ENCODE results near the gene WDR37.

Gene WDR37

DNA sequence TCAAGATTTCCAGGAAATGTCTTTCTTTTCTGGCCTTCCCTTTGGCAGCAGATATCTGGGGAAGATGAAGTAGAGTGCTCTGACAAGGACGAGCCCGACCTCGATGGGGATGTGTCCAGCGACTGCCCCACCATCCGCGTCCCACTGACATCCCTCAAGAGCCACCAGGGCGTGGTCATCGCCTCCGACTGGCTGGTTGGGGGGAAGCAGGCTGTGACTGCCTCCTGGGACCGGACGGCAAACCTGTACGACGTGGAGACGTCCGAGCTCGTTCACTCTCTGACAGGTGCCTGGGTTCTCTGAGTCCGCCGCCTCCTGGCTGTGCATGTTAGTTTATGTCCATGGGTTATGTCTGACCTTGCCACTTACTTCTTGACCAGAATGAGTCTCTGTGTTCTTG is 47.4 kb downstream of the WDR37 start:
- peaks cover 12% of the 10 kb centered on the region for H3K4me1 ChIP-seq (ENCODE audit: control insufficient read depth, insufficient read depth, low read length, unreplicated experiment)
- no peak overlapping the region for H3K4me3 ChIP-seq (ENCODE audit: low read depth, low read length)
- H3K27ac ChIP-seq (ENCODE audit: low read depth, low read length): no peak overlapping the region
- peaks cover 19% of the 10 kb centered on the region; the same call in 1 of the 2 replicates for H3K36me3 ChIP-seq (ENCODE audit: insufficient read depth, low read length)
- no peaks in the 10 kb centered on the region for H3K27me3 ChIP-seq (ENCODE audit: insufficient read depth, low read length)
- H2AFZ ChIP-seq (ENCODE audit: low read length, unreplicated experiment): no peak overlapping the region
- H3K79me2 ChIP-seq (ENCODE audit: control insufficient read depth, insufficient read depth, low read length, unreplicated experiment): no peaks in the 10 kb centered on the region

DNA sequence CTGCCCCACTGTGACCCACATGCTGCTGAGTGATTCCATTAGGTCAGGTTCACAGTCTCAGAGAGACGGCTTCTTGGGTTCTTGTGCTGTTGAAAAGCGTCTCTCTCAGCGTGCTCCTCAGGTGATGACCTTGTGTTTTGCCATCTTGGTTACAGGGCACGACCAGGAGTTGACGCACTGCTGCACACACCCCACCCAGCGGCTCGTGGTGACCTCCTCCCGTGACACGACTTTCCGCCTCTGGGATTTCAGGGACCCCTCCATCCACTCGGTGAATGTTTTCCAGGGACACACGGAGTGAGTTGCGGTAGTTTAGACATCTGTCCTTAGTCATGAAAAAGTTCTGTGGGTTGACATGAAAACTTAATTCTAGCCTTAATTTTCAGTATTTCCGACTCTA is 48.8 kb downstream of the WDR37 start:
- Histone ChIP-seq H3K4me3 (ENCODE audit: low read depth, low read length) (no peak overlapping the region), H3K4me1 (ENCODE audit: control insufficient read depth, insufficient read depth, low read length, unreplicated experiment) (peaks cover 16% of the 10 kb centered on the region), H3K79me2 (ENCODE audit: control insufficient read depth, insufficient read depth, low read length, unreplicated experiment) (no peaks in the 10 kb centered on the region), H3K36me3 (ENCODE audit: insufficient read depth, low read length) (peaks cover 28% of the 10 kb centered on the region; the same call in 1 of the 2 replicates), H3K27ac (ENCODE audit: low read depth, low read length) (no peak overlapping the region), H3K27me3 (ENCODE audit: insufficient read depth, low read length) (no peaks in the 10 kb centered on the region), H2AFZ (ENCODE audit: low read length, unreplicated experiment) (no peak overlapping the region)

DNA sequence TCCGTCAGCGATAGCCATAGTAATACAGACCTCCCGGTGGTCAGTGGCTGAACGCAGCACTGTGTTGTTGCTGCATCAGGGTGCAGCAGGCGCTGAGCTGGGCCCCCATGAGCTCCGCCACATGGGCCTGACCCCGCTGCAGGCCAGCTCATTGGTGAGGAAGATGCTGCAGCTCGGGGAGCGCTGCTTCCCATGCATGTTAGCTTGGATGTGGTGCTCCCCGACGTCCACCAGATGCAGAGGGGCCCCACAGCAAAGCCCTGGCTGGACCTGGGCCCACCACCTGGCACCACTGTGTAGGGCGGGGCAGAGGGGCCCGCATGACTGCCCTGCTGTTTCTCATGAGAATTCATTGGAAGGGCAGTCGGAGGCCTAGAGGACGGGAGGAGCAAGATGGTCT is 50.8 kb downstream of the WDR37 start:
- peaks cover 28% of the 10 kb centered on the region; the same call in 1 of the 2 replicates for H3K36me3 ChIP-seq (ENCODE audit: insufficient read depth, low read length)

DNA sequence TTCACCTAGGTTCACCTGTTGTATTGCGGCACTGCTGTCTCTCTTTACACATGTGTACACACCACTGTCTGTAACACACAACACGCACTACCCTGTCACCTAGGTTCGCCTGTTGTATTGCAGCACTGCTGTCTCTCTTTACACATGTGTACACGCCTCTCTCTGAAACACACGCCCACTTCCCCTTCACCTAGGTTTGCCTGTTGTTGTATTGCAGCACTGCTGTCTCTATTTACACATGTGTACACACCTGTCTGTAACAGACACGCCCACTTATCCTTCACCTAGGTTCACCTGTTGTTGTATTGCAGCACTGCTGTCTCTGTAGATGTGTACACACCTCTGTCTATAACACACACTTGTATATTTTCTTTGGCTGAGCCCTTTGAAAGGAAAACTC is 51.5 kb downstream of the WDR37 start:
- H3K27ac ChIP-seq (ENCODE audit: low read depth, low read length): no peak overlapping the region
- H3K4me3 ChIP-seq (ENCODE audit: low read depth, low read length): no peak overlapping the region
- peaks cover 15% of the 10 kb centered on the region for H3K4me1 ChIP-seq (ENCODE audit: control insufficient read depth, insufficient read depth, low read length, unreplicated experiment)
- H3K79me2 ChIP-seq (ENCODE audit: control insufficient read depth, insufficient read depth, low read length, unreplicated experiment): peaks cover 5% of the 10 kb centered on the region
- peaks cover 28% of the 10 kb centered on the region; the same call in 1 of the 2 replicates for H3K36me3 ChIP-seq (ENCODE audit: insufficient read depth, low read length)
- no peaks in the 10 kb centered on the region for H3K27me3 ChIP-seq (ENCODE audit: insufficient read depth, low read length)
- no peak overlapping the region for H2AFZ ChIP-seq (ENCODE audit: low read length, unreplicated experiment)

More for the DNA sequence above, 50.8 kb downstream of the WDR37 start:
- no peak overlapping the region for H2AFZ ChIP-seq (ENCODE audit: low read length, unreplicated experiment)
- H3K79me2 ChIP-seq (ENCODE audit: control insufficient read depth, insufficient read depth, low read length, unreplicated experiment): peaks cover 5% of the 10 kb centered on the region
- H3K27ac ChIP-seq (ENCODE audit: low read depth, low read length): no peak overlapping the region
- H3K4me3 ChIP-seq (ENCODE audit: low read depth, low read length): no peak overlapping the region
- no peaks in the 10 kb centered on the region for H3K27me3 ChIP-seq (ENCODE audit: insufficient read depth, low read length)
- H3K4me1 ChIP-seq (ENCODE audit: control insufficient read depth, insufficient read depth, low read length, unreplicated experiment): peaks cover 21% of the 10 kb centered on the region

DNA sequence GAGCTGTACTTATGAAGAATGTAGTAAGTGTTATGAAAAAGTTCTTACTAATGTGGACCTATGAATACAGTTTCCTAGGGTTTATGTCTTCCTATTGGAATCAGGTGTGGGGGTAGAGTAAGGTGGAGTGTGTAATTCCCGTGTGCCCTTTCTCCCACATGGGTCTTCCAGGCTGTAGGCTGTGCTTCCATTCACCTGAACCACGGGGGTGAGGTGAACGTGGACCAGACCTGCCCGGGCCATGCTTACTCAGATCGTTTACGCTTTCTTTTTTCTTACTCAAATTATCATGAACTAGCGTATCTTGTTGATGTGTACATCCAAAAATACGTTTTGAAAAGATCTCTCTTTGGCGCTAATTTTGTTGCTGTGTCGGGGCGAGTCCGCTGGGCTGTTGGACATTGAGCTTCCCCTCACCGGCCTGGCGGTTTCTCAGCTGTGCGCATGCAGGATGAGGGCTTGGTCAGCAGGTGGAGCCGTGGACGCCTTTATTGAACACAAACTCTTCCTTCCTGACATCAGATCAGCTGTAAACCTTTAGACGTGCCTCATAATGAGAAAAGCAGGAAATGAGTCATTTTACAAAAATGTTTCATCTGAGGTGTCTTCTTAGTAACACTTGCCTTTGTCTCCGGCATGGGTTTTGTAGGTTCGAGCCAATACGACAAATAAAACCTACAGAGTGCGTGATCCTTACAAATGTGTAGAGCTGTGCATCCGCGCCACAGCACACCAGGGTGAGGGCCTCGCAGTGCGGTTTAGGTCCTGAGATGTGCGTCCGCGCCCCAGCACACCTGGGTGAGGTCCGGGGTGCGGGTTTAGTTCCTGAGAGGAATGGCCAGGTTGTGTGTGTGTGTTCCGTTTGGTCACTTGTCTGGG is 53.8 kb downstream of the WDR37 start:
- peaks cover 16% of the 10 kb centered on the region; the same call in 1 of the 2 replicates for H3K36me3 ChIP-seq (ENCODE audit: insufficient read depth, low read length)
- H2AFZ ChIP-seq (ENCODE audit: low read length, unreplicated experiment): no peak overlapping the region
- H3K27ac ChIP-seq (ENCODE audit: low read depth, low read length): no peak overlapping the region
- H3K79me2 ChIP-seq (ENCODE audit: control insufficient read depth, insufficient read depth, low read length, unreplicated experiment): peaks cover 5% of the 10 kb centered on the region
- no peak overlapping the region for H3K4me3 ChIP-seq (ENCODE audit: low read depth, low read length)
- no peaks in the 10 kb centered on the region for H3K27me3 ChIP-seq (ENCODE audit: insufficient read depth, low read length)
- peaks cover 9% of the 10 kb centered on the region for H3K4me1 ChIP-seq (ENCODE audit: control insufficient read depth, insufficient read depth, low read length, unreplicated experiment)

DNA sequence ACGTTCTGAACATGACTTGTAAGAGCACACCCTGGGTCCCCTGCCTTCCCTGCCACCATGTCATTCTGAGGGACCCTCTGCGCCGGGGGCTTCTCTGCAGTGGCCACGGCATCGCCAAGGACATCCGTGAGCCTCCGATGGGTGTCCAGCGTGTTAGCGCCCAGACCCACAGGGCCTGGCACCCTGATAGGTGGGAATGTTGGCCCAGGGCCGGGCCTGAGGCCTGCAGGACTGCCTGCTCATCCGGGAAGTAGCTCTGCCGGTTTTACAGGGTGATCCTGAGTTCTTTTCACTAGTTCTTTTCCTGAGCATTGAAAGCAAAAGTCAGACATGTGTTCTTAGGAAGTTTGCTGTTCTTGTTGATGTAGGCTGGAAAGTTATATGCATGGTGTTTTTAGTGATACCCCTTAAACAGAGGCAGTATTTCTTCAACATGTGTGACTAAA is 54.5 kb downstream of the WDR37 start:
- H3K27ac ChIP-seq (ENCODE audit: low read depth, low read length): no peak overlapping the region
- H3K27me3 ChIP-seq (ENCODE audit: insufficient read depth, low read length): no peaks in the 10 kb centered on the region
- peaks cover 14% of the 10 kb centered on the region; the same call in 1 of the 2 replicates for H3K36me3 ChIP-seq (ENCODE audit: insufficient read depth, low read length)
- H3K79me2 ChIP-seq (ENCODE audit: control insufficient read depth, insufficient read depth, low read length, unreplicated experiment): peaks cover 5% of the 10 kb centered on the region
- H3K4me1 ChIP-seq (ENCODE audit: control insufficient read depth, insufficient read depth, low read length, unreplicated experiment): peaks cover 9% of the 10 kb centered on the region
- no peak overlapping the region for H2AFZ ChIP-seq (ENCODE audit: low read length, unreplicated experiment)
- H3K4me3 ChIP-seq (ENCODE audit: low read depth, low read length): no peak overlapping the region

DNA sequence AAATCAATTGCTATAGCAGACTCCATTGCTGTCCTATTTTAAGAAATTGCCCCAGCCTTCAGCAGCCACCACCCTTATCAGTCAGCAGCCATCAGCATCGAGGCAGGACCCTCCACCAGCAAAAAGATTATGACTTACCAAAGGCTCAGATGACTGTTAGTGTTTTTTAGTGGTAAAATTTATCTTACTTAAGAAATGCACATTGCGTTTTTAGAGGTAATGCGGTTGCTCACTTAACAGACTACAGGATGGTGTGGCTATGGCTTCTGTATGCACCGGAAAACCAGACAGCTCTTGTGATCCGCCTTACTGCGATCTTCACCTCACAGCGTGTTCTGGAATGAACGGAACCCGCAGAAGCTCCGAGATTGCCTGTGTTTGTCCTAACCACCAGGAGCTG is 58.1 kb downstream of the WDR37 start:
- H3K27ac ChIP-seq (ENCODE audit: low read depth, low read length): no peak overlapping the region
- no peak overlapping the region for H2AFZ ChIP-seq (ENCODE audit: low read length, unreplicated experiment)
- peaks cover 7% of the 10 kb centered on the region; the same call in 1 of the 2 replicates for H3K36me3 ChIP-seq (ENCODE audit: insufficient read depth, low read length)
- H3K4me3 ChIP-seq (ENCODE audit: low read depth, low read length): no peak overlapping the region
- H3K79me2 ChIP-seq (ENCODE audit: control insufficient read depth, insufficient read depth, low read length, unreplicated experiment): peaks cover 5% of the 10 kb centered on the region
- H3K4me1 ChIP-seq (ENCODE audit: control insufficient read depth, insufficient read depth, low read length, unreplicated experiment): peaks cover 9% of the 10 kb centered on the region
- no peaks in the 10 kb centered on the region for H3K27me3 ChIP-seq (ENCODE audit: insufficient read depth, low read length)

DNA sequence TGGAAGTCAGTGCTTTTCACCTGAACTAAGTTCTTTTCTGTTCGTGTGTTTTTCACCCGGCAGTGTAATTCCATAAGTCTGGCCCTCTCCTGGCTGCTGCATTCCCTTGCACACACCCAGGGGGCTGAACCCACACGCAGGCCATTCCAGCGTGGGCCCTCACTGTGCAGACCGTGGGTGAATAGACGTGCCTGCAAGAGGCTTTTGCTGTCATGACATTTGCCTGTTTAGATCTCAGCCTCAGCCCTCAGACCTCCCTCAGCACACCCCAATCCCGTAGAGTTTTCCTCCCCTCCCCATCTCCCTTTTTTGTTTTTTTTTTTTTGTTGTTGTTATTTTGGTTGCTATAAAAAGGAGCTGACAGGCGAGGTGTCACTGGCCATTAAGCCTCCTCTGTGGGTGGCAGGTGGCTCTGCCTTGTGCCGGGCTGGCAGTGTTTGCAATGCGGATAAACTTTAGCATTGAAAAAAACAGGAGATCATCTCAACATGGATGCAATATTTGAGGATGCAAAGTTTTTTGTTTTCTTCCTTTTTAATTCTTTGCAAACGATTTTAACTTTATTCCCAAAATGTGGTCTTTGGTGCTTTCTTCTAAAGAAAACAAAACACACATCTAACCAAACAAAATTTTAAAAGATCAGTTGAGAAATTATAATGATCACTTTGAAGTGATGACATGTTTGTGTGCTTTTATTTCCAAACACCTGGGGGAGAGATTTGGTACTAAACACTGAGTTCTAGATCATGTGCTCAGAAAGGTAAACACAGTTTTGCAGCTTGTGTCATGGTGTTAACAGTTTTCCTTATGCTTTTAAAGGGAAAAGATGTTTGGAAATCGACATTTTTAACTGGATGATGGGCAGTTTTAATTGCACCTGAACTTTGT is 58.8 kb downstream of the WDR37 start:
- H3K27ac ChIP-seq (ENCODE audit: low read depth, low read length): no peak overlapping the region
- H2AFZ ChIP-seq (ENCODE audit: low read length, unreplicated experiment): no peak overlapping the region
- no peak overlapping the region for H3K4me3 ChIP-seq (ENCODE audit: low read depth, low read length)
- peaks cover 4% of the 10 kb centered on the region for H3K4me1 ChIP-seq (ENCODE audit: control insufficient read depth, insufficient read depth, low read length, unreplicated experiment)
- H3K36me3 ChIP-seq (ENCODE audit: insufficient read depth, low read length): peaks cover 3% of the 10 kb centered on the region; the same call in 1 of the 2 replicates
- peaks cover 5% of the 10 kb centered on the region for H3K79me2 ChIP-seq (ENCODE audit: control insufficient read depth, insufficient read depth, low read length, unreplicated experiment)
- H3K27me3 ChIP-seq (ENCODE audit: insufficient read depth, low read length): no peaks in the 10 kb centered on the region

DNA sequence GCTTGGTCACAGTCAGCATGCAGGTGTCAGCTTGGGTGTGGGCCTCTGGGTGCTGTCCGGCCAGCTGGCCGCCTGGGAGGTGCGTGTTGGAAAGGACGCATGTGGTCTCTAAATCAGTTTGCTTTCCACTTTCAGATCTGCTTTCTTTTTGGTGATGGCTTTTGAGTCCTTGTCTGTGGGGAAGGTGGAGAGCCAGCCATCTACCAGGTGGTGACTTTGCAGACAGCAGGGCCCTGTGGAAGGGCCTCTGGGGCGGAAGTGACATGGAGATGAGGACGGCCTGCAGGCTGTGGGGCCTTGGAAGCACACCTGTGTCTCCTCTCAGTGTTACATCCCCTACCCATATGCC is 59.4 kb downstream of the WDR37 start:
- Histone ChIP-seq H3K79me2 (ENCODE audit: control insufficient read depth, insufficient read depth, low read length, unreplicated experiment) (peaks cover 5% of the 10 kb centered on the region), H2AFZ (ENCODE audit: low read length, unreplicated experiment) (no peak overlapping the region), H3K36me3 (ENCODE audit: insufficient read depth, low read length) (peaks cover 3% of the 10 kb centered on the region; the same call in 1 of the 2 replicates), H3K4me1 (ENCODE audit: control insufficient read depth, insufficient read depth, low read length, unreplicated experiment) (no peaks in the 10 kb centered on the region), H3K4me3 (ENCODE audit: low read depth, low read length) (no peak overlapping the region), H3K27me3 (ENCODE audit: insufficient read depth, low read length) (no peaks in the 10 kb centered on the region), H3K27ac (ENCODE audit: low read depth, low read length) (no peak overlapping the region)

DNA sequence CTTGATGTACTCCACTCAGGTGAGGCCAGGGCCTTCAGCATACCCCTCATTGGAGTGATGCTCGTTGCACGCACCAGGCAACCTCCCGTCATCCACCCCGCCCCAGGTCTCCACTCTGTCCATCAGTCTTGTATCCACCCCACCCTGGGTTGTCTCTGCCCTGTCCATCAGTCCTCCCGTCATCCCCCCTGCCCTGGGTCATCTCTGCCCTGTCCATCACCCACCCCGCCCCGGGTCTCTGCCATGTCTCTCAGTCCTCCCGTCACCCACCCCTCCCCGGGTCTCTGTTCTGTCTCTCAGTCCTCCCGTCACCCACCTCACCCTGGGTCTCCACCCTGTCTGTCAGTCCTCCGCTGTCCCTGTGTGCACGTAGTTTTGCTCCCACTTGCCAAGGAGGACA is 59.9 kb downstream of the WDR37 start:
- H3K27me3 ChIP-seq (ENCODE audit: insufficient read depth, low read length): no peaks in the 10 kb centered on the region
- no peak overlapping the region for H3K27ac ChIP-seq (ENCODE audit: low read depth, low read length)
- peaks cover 3% of the 10 kb centered on the region; the same call in 1 of the 2 replicates for H3K36me3 ChIP-seq (ENCODE audit: insufficient read depth, low read length)
- no peak overlapping the region for H2AFZ ChIP-seq (ENCODE audit: low read length, unreplicated experiment)
- peaks cover 5% of the 10 kb centered on the region for H3K79me2 ChIP-seq (ENCODE audit: control insufficient read depth, insufficient read depth, low read length, unreplicated experiment)
- H3K4me3 ChIP-seq (ENCODE audit: low read depth, low read length): no peak overlapping the region
- no peaks in the 10 kb centered on the region for H3K4me1 ChIP-seq (ENCODE audit: control insufficient read depth, insufficient read depth, low read length, unreplicated experiment)

Data from ACC112 (cell line).